ENCODE measurements around the gene ATP5F1D. TPM values are rescaled to one million over a fixed set of nuclear protein-coding genes. Genes with fewer than 3 reads are reported as not detected.

Gene ATP5F1D
- total and polyA plus RNA-seq, 2 of the 13 experiments (the other 11 are each of a cell fraction or from before 2014, with no cell fraction given) = 39.4 to 78.7 TPM

- TF ChIP-seq ZNF607 (CRISPR knock-in tag; IDR thresholded peaks at IDR 0.05; ENCODE audit: borderline replicate concordance) (no peak), BCL3 (CRISPR knock-in tag; IDR thresholded peaks at IDR 0.05) (no peak), CREBL2 (CRISPR knock-in tag; IDR thresholded peaks at IDR 0.05; ENCODE audit: borderline replicate concordance) (peak; percentile 96; the same call in 1 of the 2 replicates), NCOA2 (CRISPR knock-in tag; IDR thresholded peaks at IDR 0.05) (no peak), SALL1 (CRISPR knock-in tag; IDR thresholded peaks at IDR 0.05) (peak; percentile 64; the same call in 1 of the 2 replicates), ZNF558 (CRISPR knock-in tag; IDR thresholded peaks at IDR 0.05; ENCODE audit: borderline replicate concordance) (no peak), AGO1 (IDR thresholded peaks at IDR 0.05; ENCODE audit: low read depth, low read length, poor library complexity, severe bottlenecking) (peak; percentile 20), KLF6 (CRISPR knock-in tag; IDR thresholded peaks at IDR 0.05) (peak; percentile 15; the same call in 1 of the 2 replicates), ZEB1 (IDR thresholded peaks at IDR 0.05; ENCODE audit: insufficient replicate concordance, low read depth) (no peak), ZNF180 (CRISPR knock-in tag; IDR thresholded peaks at IDR 0.05; ENCODE audit: borderline replicate concordance, low read depth) (no peak), SATB2 (CRISPR knock-in tag; IDR thresholded peaks at IDR 0.05) (no peak), AHDC1 (CRISPR knock-in tag; IDR thresholded peaks at IDR 0.05; ENCODE audit: borderline replicate concordance) (no peak), HNRNPLL (IDR thresholded peaks at IDR 0.05; ENCODE audit: low read depth, low read length, poor library complexity, severe bottlenecking) (peak; percentile 31), DMAP1 (CRISPR knock-in tag; IDR thresholded peaks at IDR 0.05) (peak; percentile 73), CAMTA2 (CRISPR knock-in tag; IDR thresholded peaks at IDR 0.05; ENCODE audit: borderline replicate concordance) (no peak), ATM (IDR thresholded peaks at IDR 0.05; ENCODE audit: borderline replicate concordance) (no peak), YY1 (IDR thresholded peaks at IDR 0.05; ENCODE audit: insufficient read depth, insufficient replicate concordance, low read depth, low read length) (peak; percentile 99), ZFP37 (CRISPR knock-in tag; IDR thresholded peaks at IDR 0.05; ENCODE audit: borderline replicate concordance) (no peak), TOE1 (CRISPR knock-in tag; IDR thresholded peaks at IDR 0.05) (peak; percentile 20; the same call in 1 of the 2 replicates), CSRNP2 (CRISPR knock-in tag; conservative IDR thresholded peaks at IDR 0.05; ENCODE audit: low read depth) (0 out of 2 replicates have a peak, but pooled peaks have one; percentile 24), ELF1 (CRISPR knock-in tag; IDR thresholded peaks at IDR 0.05) (no peak)
Measured at GRCh38 chr19:1269478-1270212, 28.1 kb downstream of the ATP5F1D start (continued).

All from HepG2 (cell line).